GM12864 (cell line): ENCODE measurements around the gene TRIM59.

Experiments used
- DNase-seq: peaks from one replicate; pipeline ENCODE4 v3.0.0-alpha.2; 2011; ENCODE audit warnings: low read depth
- H3K4me3 ChIP-seq: 2 replicates; pipeline ENCODE4 v1.5.1; 2011; ENCODE audit warnings: mild to moderate bottlenecking, low read depth, low read length, control low read depth
- CTCF ChIP-seq: IDR thresholded peaks from 2 replicates; pipeline ENCODE4 v1.5.1; 2011; ENCODE audit warnings: low read depth, mild to moderate bottlenecking, moderate library complexity, low read length, control low read depth, inconsistent platforms; ENCODE audit errors: missing control alignments

The TRIM59 gene

GRCh38 chr3:160449636-160450598, at the start of gene TRIM59:
TSS of gene TRIM59 (minus strand) at chr3:160449786. CDS start at chr3:160439183, 10,603 bp downstream.
- TF ChIP-seq CTCF: no peak
- peak within 1 kb of the TSS; percentile 67 for H3K4me3 ChIP-seq
- DNase-seq: peak; percentile 89

GRCh38 chr3:160498202-160498601, 48.6 kb upstream of the TRIM59 start:
- TF ChIP-seq CTCF: no peak
- H3K4me3 ChIP-seq: no peak overlapping the region
- DNase-seq: no peak

- TF ChIP-seq CTCF: no peak
- no peak overlapping the region for H3K4me3 ChIP-seq
- no peak for DNase-seq
Observed at GRCh38 chr3:160490166-160490565, 40.6 kb upstream of the TRIM59 start.

- no peak overlapping the region for H3K4me3 ChIP-seq
- peak; percentile 30 for TF ChIP-seq CTCF
- DNase-seq: no peak
Observed at GRCh38 chr3:160486459-160486869, 36.9 kb upstream of the TRIM59 start.

GRCh38 chr3:160482796-160483195, 33.2 kb upstream of the TRIM59 start:
- no peak overlapping the region for H3K4me3 ChIP-seq
- DNase-seq: no peak
- TF ChIP-seq CTCF: no peak

GRCh38 chr3:160481856-160482255, 32.3 kb upstream of the TRIM59 start:
- DNase-seq: no peak
- H3K4me3 ChIP-seq: no peak overlapping the region
- TF ChIP-seq CTCF: no peak
